Motor neuron (in vitro differentiated cells): Measurements from ENCODE around the gene MYO7B. TPM values are rescaled to one million over a fixed set of nuclear protein-coding genes. Genes with fewer than 3 reads are reported as not detected.
"Not testable (repeated sequence)": the region's sequence is repeated elsewhere in the genome, so short reads cannot be mapped to it uniquely, and the experiment has no call there.

Experiments
- ATAC-seq, 8 experiments: fragments of 200-7000 bp; cut with Tn5 transposase; replicated peaks in 6 of 8; 2 replicates each; pipeline ENCODE4 v1.8.0; 2021; ENCODE audit warnings: mild to moderate bottlenecking in 8 of 8, moderate library complexity in 8 of 8
- H3K27ac ChIP-seq, 2 donors: fragments of 250-450 bp; sonication (Bioruptor Pico); 2 replicates each; pipeline ENCODE4 v1.9.0; 2021; ENCODE audit warnings: antibody characterized with exemption in 2 of 2, mild to moderate bottlenecking in 2 of 2, moderate library complexity in 1 of 2
- H3K4me1 ChIP-seq, 2 donors: fragments of 250-450 bp; sonication (Bioruptor Pico); replicated peaks in 1 of 2; 2 replicates each; pipeline ENCODE4 v1.6.1; 2021; ENCODE audit warnings: antibody characterized with exemption in 2 of 2, mild to moderate bottlenecking in 2 of 2, moderate library complexity in 1 of 2
- H3K4me3 ChIP-seq, 5 donors: fragments of 250-450 bp; sonication (Bioruptor Pico); 2 replicates each; pipeline ENCODE4 v1.9.0; 2021; ENCODE audit warnings: antibody characterized with exemption in 5 of 5, mild to moderate bottlenecking in 5 of 5, moderate library complexity in 4 of 5
- WGBS, 10 experiments: fragments of 450-650 bp; shearing (Covaris generic); methylation state at CpG; one replicate each; pipeline ENCODE4 v1.0.0; 2022; 5-methylcytosine and 5-hydroxymethylcytosine counted together
- in situ Hi-C, 9 experiments: fragments of 400-800 bp; cut with MboI; loops; one replicate each; pipeline ENCODE4 v1.15.0; 2021; ENCODE audit warnings: low sequenced_read_pairs in 9 of 9, low pct_unique_long_range_greater_than_20kb in 2 of 9; ENCODE audit not compliant: unreplicated experiment in 9 of 9
- total RNA-seq, 8 experiments: library from RNA; unstranded; fragments of 300-600 nt; gene quantifications; 2 replicates each; pipeline versions ENCODE4 v1.2.3 to v1.2.4, GENCODE V29; 2022

Gene MYO7B
- total RNA-seq, 8 experiments from 2014 or later, result 0.08 to 1.1 (median 0.36) TPM; not detected in 2

DNA sequence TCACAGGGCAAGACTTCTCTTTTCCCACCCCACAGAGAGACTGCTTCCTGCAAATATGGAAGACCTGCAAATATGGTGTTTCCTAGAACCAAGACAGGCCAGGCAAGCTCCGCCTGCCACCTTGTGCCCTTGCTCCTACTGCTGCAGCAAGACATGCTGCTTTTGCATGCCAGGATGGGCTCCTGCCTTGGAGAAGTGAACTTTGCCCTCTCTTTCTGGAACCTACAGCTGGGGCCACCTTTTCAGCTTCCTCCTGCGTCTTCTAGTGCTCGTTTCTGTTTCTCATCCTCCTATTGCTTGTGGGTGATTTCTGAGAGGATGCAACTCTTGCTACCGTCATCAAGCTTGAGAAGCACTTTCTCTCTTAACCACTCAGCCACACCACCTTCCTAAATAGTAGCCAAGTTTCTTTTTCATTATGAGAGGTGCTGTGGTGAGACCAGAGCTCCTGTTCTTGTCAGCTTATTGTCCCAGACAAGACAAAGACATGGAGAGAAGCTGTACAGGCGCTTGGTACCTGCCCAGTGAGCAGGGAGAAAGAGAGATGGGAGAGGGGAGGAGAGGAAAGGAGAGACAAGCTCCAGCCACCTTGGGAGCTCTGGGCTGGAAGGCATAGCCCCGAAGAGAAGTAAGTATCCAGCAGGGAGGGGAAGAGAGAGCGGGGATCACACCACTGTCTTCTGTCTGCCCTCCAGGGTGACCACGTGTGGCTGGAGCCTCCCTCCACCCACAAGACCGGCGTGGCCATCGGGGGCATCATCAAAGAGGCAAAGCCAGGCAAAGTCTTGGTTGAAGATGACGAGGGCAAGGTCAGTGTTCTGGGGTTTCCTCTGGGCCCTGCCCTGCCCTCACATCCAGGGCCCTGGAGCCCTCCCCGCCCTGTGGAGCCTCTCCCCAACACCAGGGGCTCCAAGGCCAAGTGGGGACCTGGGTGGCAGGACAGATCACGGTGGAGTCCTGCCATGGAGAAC is 28.3 kb downstream of the MYO7B start:
- 63 to 100% (median 82%) methylated on average over 1 to 4 of the region's 14 CpGs; no CpG with 5 or more reads in 2 of the 10 experiments for WGBS, 10 experiments
- Histone ChIP-seq H3K27ac (no peak overlapping the region), H3K4me1 (no peaks in the 10 kb centered on the region), H3K4me3 (no peak overlapping the region)
- in situ Hi-C loops, result no loop called here
- ATAC-seq, result no peak

GRCh38 chr2:127564429-127565260 is 29.2 kb downstream of the MYO7B start:
- WGBS, 10 experiments, result 20 to 93% (median 80%) methylated on average over 1 to 5 of the region's 11 CpGs; no CpG with 5 or more reads in 3 of the 10 experiments
- no peak overlapping the region for H3K27ac ChIP-seq
- in situ Hi-C loops, result no loop called here
- no peaks in the 10 kb centered on the region for H3K4me1 ChIP-seq
- ATAC-seq, result no peak
- no peak overlapping the region for H3K4me3 ChIP-seq

DNA sequence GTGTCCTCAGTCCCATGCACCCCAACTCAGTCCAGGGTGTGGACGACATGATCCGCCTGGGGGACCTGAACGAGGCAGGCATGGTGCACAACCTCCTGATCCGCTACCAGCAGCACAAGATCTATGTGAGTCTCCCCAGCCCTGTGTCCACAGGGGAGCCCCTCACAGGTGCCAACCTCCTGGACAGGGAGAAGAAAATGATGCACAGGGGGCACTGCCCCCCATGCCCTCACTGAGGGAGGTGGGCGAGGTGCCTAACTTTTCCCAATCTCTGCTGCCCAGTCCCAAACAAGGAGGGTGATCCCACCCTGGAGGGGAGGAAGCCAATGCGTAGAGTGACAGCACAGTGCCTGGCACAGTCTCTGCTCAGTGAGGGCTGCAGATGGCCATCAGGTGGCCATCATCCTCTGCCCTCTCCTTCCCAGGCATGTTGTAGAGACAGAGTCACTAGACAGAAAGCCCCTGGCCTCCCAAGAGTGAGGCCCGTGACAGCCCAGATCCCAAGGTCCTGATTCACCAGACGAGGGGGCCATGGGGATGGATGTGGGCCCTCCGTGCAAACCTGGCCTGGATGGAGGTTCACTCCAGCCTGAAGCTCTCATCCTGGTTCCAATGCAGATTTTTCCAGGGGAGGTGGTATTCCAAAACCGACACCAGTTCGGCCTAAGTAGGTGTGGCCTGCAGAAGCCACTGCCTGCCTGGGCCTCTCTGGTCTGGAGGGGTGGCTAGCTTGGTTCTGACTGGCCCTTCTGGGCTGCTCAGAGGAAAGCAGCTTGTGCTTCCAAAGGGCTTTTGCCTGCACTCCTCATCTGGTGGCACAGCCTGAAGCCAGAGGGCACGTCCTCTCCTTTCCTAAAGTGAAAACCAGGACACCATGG is 30.0 kb downstream of the MYO7B start:
- 20 to 100% (median 78%) methylated on average over 1 to 4 of the region's 12 CpGs; no CpG with 5 or more reads in 4 of the 10 experiments for WGBS, 10 experiments
- Histone ChIP-seq H3K27ac (no peak overlapping the region), H3K4me1 (no peaks in the 10 kb centered on the region), H3K4me3 (no peak overlapping the region)
- ATAC-seq, result no peak
- in situ Hi-C loops, result no loop called here

- 50 to 100% (median 100%) methylated on average over 1 to 2 of the region's 5 CpGs; no CpG with 5 or more reads in 7 of the 10 experiments for WGBS, 10 experiments
- H3K4me1 ChIP-seq, result no peaks in the 10 kb centered on the region
- no peak overlapping the region for H3K27ac ChIP-seq
- no peak overlapping the region for H3K4me3 ChIP-seq
- no peak for ATAC-seq
- in situ Hi-C loops, result no loop called here
These were observed 30.6 kb downstream of the MYO7B start for GRCh38 chr2:127566139-127566417.

DNA sequence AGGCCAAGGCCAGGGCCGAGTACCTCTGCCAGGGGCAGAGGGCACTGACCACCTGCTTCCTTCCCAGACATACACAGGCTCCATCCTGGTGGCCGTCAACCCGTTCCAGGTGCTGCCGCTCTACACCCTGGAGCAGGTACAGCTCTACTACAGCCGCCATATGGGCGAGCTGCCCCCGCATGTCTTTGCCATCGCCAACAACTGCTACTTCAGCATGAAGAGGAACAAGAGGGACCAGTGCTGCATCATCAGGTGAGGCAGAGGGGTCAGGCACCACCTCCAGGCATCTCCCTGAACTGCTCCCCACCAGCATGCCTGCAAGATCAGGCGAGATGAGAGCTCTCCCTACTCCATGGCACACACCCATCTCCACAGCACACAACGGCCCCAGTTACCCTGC is 31.1 kb downstream of the MYO7B start:
- in situ Hi-C loops, result no loop called here
- no peak overlapping the region for H3K27ac ChIP-seq
- no peak for ATAC-seq

DNA sequence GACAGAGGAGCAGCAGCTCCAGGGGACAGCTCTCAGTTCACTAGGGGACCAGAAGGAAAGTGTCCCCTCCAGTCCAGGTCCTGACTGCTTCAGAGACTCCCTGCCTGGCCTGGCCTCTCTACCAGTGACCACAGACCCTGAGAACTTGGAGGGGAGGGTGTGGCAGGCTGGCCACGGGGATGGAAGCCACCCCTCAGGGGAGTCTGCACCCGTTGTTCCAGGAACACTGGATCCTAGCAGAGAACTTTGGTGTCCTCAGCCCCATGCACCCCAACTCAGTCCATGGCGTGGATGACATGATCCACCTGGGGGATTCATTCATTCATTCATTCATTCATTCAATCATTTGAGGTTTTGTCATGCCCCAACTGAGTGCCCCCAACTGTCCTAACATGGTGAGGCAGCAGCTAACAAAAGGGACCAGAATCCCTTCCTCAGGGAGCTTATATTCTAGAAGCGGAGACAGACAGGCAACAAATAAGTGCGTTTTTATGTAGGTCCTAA is 31.9 kb downstream of the MYO7B start:
- Histone ChIP-seq H3K4me1 (no peaks in the 10 kb centered on the region), H3K4me3 (no peak overlapping the region), H3K27ac (no peak overlapping the region)
- WGBS, 10 experiments, result 17 to 93% (median 55%) methylated on average over 1 to 3 of the region's 5 CpGs; no CpG with 5 or more reads in 2 of the 10 experiments
- in situ Hi-C loops, result no loop called here
- no peak for ATAC-seq

More for the DNA sequence above, 31.1 kb downstream of the MYO7B start:
- H3K4me3 ChIP-seq, result no peak overlapping the region
- 80 to 93% (median 85%) methylated on average over 1 to 7 of the region's 10 CpGs; no CpG with 5 or more reads in 6 of the 10 experiments for WGBS, 10 experiments
- no peaks in the 10 kb centered on the region for H3K4me1 ChIP-seq

DNA sequence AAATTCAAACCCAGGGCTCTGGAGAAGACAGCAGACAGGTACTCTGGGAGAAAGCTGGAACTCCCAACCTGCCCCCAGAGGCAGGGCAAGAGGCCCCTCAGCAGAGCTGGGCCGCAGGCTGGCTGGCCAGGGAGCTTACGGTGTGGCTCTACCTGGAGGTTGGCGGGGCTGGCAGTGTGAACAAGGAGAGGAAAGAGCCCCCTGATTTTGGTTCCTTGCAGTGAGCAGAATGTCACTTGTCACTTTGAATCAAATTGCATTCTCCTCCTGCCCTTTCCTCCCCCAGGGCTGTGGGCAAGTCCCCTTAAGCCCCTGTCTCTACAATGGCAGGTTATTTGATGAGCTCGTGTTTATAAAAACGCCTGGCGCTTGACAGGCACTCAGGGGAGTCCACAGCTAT is 32.6 kb downstream of the MYO7B start:
- 44 to 100% (median 61%) methylated on average over 3 of the region's 6 CpGs; no CpG with 5 or more reads in 7 of the 10 experiments for WGBS, 10 experiments

GRCh38 chr2:127569666-127570065 is 34.2 kb downstream of the MYO7B start:
- H3K27ac ChIP-seq, result no peak overlapping the region
- H3K4me1 ChIP-seq, result no peaks in the 10 kb centered on the region
- WGBS, 10 experiments, result 83 to 93% (median 87%) methylated on average over 3 to 5 of the region's 6 CpGs; no CpG with 5 or more reads in 7 of the 10 experiments
- in situ Hi-C loops, result no loop called here
- H3K4me3 ChIP-seq, result no peak overlapping the region
- ATAC-seq, result no peak

More for the DNA sequence above, 32.6 kb downstream of the MYO7B start:
- no peak overlapping the region for H3K4me3 ChIP-seq
- no peaks in the 10 kb centered on the region for H3K4me1 ChIP-seq
- H3K27ac ChIP-seq, result no peak overlapping the region
- in situ Hi-C loops, result no loop called here
- no peak for ATAC-seq

GRCh38 chr2:127570282-127571250 is 35.1 kb downstream of the MYO7B start:
- peak in 1 of 8 experiments; percentile 53 for ATAC-seq
- Histone ChIP-seq H3K4me1 (no peaks in the 10 kb centered on the region), H3K27ac (no peak overlapping the region), H3K4me3 (no peak overlapping the region)
- in situ Hi-C loops, result no loop called here
- WGBS, 10 experiments, result 15 to 100% (median 61%) methylated on average over 1 to 11 of the region's 18 CpGs; no CpG with 5 or more reads in 1 of the 10 experiments

GRCh38 chr2:127572352-127572751 is 36.9 kb downstream of the MYO7B start:
- H3K4me1 ChIP-seq, H3K4me3 ChIP-seq, in situ Hi-C loops, ATAC-seq, H3K27ac ChIP-seq: not testable (repeated sequence)
- WGBS, 10 experiments, result 60 to 100% (median 91%) methylated on average over 1 to 2 of the region's 2 CpGs; no CpG with 5 or more reads in 3 of the 10 experiments

GRCh38 chr2:127572841-127573240 is 37.4 kb downstream of the MYO7B start:
- in situ Hi-C loops, result no loop called here
- WGBS, 10 experiments, result 33 to 93% (median 77%) methylated on average over 1 to 5 of the region's 5 CpGs; no CpG with 5 or more reads in 2 of the 10 experiments
- Histone ChIP-seq H3K4me3 (no peak overlapping the region), H3K4me1 (no peaks in the 10 kb centered on the region), H3K27ac (no peak overlapping the region)
- no peak for ATAC-seq
